SK-N-MC (cell line): ENCODE results near the gene TUBGCP3.

Source experiments
- EZH2 ChIP-seq: fragments of 200-600 bp; sonication (generic); IDR thresholded peaks from one replicate; pipeline ENCODE4 v1.6.1; 2017; ENCODE audit warnings: antibody characterized with exemption
- POLR2AphosphoS5 ChIP-seq: IDR thresholded peaks from 2 replicates; pipeline ENCODE4 v1.6.1; 2012; ENCODE audit warnings: mild to moderate bottlenecking, low read depth, low read length, borderline replicate concordance

GRCh38 chr13:112443191-112443994 is 144.6 kb downstream of the TUBGCP3 start:
- no peak for TF ChIP-seq POLR2AphosphoS5
- TF ChIP-seq EZH2 = no peak
